AML-193 (cell line): Measurements from ENCODE around the gene FAM185A.
"Not testable (repeated sequence)": the region's sequence is repeated elsewhere in the genome, so short reads cannot be mapped to it uniquely, and the experiment has no call there.

Experiments
- DNase-seq, 2 experiments: peaks; one replicate each; lab custom pipeline; 2025; lab: John Stamatoyannopoulos, UW

FAM185A gene

GRCh38 chr7:102778663-102779062 lies 29.9 kb downstream of the FAM185A start:
- not testable (repeated sequence) for DNase-seq

DNA sequence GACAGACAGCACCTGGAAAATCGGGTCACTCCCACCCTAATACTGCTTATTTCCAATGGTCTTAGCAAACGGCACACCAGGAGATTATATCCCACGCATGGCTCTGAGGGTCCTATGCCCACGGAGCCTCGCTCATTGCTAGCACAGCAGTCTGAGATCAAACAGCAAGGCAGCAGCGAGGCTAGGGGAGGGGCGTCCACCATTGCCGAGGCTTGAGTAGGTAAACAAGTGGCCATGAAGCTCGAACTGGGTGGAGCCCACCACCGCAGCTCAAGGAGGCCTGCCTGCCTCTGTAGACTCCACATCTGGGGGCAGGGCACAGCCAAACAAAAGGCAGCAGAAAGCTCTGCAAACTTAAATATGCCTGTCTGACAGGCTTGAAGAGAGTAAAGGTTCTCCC lies 32.1 kb downstream of the FAM185A start:
- DNase-seq: not testable (repeated sequence)

DNA sequence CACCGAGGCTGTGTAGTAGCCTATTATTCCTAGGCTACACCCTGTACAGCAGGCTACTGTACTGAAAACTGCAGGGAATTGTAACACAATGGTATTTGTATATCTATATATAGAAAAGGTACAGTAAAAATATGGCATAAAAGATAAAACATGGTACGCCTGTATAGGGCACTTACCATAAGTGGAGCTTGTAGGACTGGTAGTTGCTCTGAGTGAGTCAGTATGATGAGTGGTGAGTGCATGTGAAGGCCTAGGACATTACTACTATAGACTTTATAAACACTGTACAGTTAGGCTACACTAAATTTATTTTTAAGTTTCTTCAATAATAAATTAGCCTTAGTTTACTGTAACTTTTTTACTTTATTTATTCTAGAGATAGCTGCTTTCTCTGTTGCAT lies 40.0 kb downstream of the FAM185A start:
- not testable (repeated sequence) for DNase-seq

- not testable (repeated sequence) for DNase-seq
Observed at GRCh38 chr7:102790364-102791100, 41.7 kb downstream of the FAM185A start.

GRCh38 chr7:102791367-102791766 lies 42.6 kb downstream of the FAM185A start:
- DNase-seq: not testable (repeated sequence)

GRCh38 chr7:102791831-102792230 lies 43.0 kb downstream of the FAM185A start:
- DNase-seq: not testable (repeated sequence)

DNA sequence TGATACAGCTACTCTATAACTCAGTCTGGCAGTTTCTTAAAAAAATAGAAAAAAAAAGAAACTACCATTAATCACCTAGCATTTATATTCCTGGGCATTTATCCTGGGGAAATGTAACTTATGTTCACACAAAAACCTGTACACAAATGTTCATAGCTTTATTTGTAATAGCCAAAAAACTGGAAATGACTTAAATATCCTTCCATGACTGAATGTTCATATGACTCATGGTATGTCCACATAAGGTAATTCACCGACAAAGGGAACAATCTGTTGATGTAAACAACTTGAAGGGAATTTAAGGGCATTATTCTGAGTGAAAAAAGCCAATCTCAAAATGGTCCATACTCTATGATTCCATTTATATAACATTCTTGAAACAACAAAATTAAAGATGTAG lies 45.8 kb downstream of the FAM185A start:
- DNase-seq: not testable (repeated sequence)

DNA sequence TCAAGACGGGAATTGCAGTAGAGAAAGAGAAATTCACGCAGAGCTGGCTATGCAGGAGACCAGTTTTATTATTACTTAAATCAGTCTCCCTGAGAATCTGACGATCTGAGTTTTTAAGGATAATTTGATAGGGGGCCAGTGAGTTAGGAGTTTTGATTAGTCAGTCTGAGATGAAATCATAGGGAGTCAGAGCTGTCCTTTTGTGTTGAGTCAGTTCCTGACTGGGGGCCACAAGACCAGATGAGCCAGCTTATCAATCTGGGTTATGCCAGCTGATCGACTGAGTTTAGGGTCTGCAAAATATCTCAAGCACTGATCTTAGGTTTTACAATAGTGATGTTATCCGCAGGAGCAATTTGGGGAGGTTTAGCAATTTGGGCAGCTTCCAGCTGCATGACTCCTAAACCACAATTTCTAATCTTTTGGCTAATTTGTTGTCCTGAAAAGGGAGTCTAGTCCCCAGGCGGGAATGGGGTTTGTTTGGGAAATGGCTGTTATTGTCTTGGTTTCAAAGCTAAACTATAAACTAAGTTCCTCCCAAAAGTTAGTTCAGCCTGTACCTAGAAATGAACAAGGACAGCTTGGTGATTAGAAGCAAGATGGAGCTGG lies 47.3 kb downstream of the FAM185A start:
- DNase-seq: not testable (repeated sequence)

DNA sequence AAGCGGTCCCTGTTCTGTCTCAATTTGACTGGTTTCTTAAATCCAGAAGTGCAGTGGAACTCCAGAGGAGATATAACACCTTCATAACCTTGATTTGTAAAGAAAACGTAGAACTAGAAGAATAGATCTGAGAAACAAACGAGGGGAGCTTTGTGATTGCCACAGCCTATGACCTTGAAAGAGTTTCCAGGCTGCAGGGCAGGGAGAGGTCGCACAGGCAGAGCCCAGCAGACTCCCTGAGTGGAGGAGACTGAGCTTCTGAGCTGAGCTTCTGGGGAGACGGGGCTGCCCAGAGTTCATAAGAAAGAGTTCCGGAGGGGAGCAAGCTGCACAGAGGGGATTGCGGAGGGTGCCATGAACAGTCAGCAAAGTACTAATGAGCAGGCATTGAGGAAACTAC lies 57.8 kb downstream of the FAM185A start:
- DNase-seq: no peak

GRCh38 chr7:102810916-102811315 lies 62.1 kb downstream of the FAM185A start:
- no peak for DNase-seq

DNA sequence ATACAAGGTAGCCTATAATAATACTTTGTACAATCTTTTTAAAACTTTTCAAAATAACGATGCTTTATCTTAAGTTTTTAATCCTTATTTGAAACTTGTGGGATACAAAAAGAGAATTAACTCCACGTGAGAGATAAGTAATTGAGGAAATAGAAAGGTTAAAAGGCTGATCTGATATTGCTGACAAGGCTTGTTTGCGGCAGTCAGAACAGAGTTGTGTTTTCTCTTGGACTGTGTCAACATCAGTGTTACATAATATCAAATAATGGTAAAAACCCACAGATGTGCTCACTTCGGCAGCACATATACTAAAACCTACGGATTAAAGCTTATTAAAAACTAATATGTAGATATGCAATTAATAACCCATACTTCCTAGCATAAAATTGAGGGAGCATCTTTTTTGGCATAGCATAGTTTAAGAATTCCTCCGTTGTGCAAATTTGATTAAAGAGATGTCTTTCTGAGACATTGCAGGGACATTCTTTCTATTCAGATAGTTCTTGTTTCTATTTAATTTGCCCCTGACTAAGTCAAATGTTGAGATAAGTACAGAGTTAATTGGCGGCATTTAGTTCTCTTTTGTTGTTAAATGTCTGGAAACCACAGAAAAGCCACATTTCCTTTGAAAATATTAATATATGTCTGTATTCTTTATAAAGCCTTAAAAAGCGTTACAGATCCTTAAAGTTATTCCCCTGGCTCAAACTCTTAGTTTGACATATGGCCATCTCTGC lies 63.3 kb downstream of the FAM185A start:
- DNase-seq: no peak

DNA sequence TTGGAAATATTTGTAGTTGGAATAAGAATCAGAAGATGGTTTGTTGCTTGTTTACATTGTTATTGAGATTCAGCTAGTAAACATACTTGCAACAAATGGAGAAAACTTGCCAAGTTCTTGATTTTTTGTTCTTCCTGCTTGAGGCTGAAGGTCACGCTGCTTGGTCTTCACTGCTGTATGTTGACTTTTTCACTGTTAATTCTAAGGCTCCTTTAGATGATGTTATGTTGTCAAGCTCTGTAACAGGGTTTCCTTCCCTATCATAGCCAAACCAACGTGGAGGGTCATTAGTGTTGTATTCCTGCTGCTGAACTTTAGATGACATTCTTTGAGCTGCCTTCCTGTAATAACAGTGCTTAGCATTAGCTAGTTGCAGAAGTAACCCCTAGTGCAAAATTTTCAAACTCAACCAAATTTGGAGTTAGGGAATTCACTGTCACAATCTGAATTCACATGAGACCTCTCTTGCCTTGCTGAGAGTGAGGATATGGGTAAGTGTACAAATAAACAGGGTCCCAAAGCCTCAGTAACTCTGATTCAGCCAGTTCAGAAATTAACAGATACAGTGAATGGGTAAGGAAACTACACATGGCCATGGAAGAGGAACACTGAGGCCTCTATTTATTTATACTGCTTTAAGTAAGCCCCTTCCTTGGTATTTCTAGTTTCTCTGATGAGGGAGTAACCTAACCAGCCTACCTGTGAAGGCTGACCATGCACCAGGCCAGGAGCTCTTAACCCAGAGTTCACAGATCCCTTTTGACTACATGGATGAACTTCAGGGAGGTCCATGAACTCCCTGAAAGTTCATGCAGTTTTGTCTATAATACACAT lies 64.6 kb downstream of the FAM185A start:
- no peak for DNase-seq

GRCh38 chr7:102814025-102814471 lies 65.2 kb downstream of the FAM185A start:
- DNase-seq: no peak

DNA sequence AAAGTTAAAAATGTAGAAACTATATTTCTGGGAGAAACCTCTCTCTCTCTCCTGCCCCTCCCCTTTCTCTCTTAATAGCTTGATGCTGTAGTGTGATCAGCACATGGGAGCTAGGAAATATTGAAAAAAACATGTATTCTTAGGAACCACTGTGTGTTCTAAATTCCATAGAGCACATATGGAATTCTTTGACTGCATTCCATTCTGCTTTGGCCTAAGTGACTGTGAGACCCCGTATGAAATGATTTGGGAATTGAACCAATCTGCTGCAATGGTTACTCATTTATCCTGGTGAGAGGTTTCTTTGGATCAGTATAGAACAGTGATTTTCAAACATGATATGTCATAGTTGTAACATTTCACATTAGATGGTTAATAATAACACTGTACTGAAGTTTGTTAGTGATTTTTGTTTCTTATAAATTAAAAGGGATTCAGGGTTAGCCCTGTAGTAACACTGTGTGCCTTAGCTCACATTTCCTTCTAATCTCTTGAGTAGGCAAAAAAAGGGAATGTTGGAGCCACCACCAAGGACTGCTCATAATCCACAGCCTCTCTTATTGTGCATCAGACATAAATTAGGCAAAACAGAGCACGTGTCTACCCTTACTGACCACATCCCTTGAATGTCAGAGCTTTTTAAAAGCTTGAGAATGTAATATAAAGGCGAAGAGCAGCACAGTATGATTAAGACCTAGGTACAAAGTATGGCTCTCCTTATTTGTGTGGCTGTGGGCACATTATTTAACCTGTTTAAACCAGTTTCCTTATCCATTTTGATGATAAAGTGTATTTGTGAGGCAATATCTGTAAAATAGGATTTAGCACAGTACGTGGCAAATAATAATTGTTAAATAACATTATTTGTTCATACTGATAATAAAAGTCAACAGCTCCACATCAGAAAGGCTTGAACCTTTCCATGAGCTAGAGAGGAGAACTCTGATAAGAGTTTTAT lies 69.1 kb downstream of the FAM185A start:
- DNase-seq: no peak

- DNase-seq: no peak
Observed at GRCh38 chr7:102819151-102819550, 70.4 kb downstream of the FAM185A start.

DNA sequence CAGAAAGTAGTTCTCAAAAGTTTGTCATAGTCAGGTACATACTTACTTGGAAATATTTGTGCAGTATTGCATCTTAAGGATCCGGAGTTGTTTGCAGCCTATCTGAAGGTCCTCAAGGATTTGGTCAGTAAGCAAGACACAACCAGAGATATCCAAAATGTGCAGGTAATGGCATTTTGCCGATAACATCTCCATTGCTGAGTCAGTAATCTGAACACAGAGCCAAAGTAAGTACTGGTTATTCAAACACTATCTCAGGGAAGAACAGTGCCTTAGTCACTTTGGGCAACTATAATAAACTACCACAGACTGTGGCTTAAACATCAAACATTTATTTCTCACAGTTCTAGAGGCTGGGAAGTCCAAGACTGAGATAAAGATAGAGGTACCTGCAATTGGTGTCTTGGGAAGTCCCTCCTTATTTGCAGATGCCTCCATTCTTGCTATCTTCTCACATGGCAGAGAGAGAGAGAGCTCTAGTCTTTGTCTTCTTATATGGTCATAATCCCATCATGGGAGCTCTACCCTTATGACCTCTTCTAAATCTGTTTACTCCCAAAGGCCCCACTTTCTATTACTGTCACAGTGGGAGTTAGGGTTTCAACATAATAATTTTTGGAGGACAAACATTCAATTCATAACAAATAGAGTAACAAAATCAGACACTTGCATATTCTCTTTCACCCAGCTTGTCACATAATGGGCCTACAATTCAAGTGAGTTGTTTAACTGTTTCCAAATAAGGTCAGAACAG lies 73.4 kb downstream of the FAM185A start:
- no peak for DNase-seq

GRCh38 chr7:102823390-102824119 lies 74.8 kb downstream of the FAM185A start:
- DNase-seq: no peak

GRCh38 chr7:102828286-102828685 lies 79.5 kb downstream of the FAM185A start:
- no peak for DNase-seq

GRCh38 chr7:102829075-102829474 lies 80.3 kb downstream of the FAM185A start:
- DNase-seq: no peak
